Tibial artery (tissue), 4 donors: Measurements from ENCODE around the gene PPM1L.

Experiments used
- DNase-seq, 2 donors: peaks; one replicate each; pipeline ENCODE4 v3.0.0-alpha.2; 2019
- H3K27ac ChIP-seq, 2 donors: fragments of 200-600 bp; sonication (generic) in 1 of 2; 1 replicate in 1 of 2; 2 replicates in 1 of 2; pipeline ENCODE4 v1.5.1; 2018 to 2019; ENCODE audit warnings: mild to moderate bottlenecking in 1 of 2
- H3K27me3 ChIP-seq, 2 donors: fragments of 200-600 bp; sonication (generic) in 1 of 2; one replicate each; pipeline versions ENCODE4 v1.5.1 to v1.6.0; 2016 to 2019
- H3K36me3 ChIP-seq, 3 donors: fragments of 200-600 bp; sonication (generic) in 2 of 3; one replicate each; pipeline ENCODE4 v1.5.1; 2016 to 2019; ENCODE audit warnings: mild to moderate bottlenecking in 2 of 3
- H3K4me1 ChIP-seq, 4 donors: fragments of 200-600 bp; sonication (generic) in 2 of 4; 1 replicate in 3 of 4; 2 replicates in 1 of 4; pipeline ENCODE4 v1.5.1; 2016 to 2019
- H3K4me3 ChIP-seq, 2 donors: fragments of 200-600 bp; sonication (generic) in 1 of 2; 1 replicate in 1 of 2; 2 replicates in 1 of 2; pipeline ENCODE4 v1.5.1; 2018 to 2019; ENCODE audit warnings: mild to moderate bottlenecking in 2 of 2
- H3K9me3 ChIP-seq, 3 donors: fragments of 200-600 bp; sonication (generic) in 1 of 3; one replicate each; pipeline ENCODE4 v1.5.1; 2016 to 2019
- CTCF ChIP-seq, 2 experiments: fragments of 200-600 bp in 1 of 2; fragments of 450-650 bp in 1 of 2; IDR thresholded peaks; one replicate each; pipeline ENCODE4 v1.5.1; 2017 to 2019; ENCODE audit warnings: antibody characterized with exemption in 2 of 2, mild to moderate bottlenecking in 1 of 2, moderate library complexity in 1 of 2
- intact Hi-C: fragments of 100-400 bp; cut with DNase I; formaldehyde crosslinking; loops from one replicate; pipeline ENCODE4 v1.15.0; 2023; ENCODE audit warnings: low total_unique reads

The PPM1L gene

GRCh38 chr3:160837394-160837980, 81.5 kb downstream of the PPM1L start:
- Histone ChIP-seq H3K4me3 (no peak overlapping the region), H3K27ac (no peak overlapping the region), H3K4me1 (peaks cover 0 to 7% (median 2%) of the 10 kb centered on the region in 4 donors), H3K36me3 (no peaks in the 10 kb centered on the region), H3K27me3 (no peaks in the 10 kb centered on the region), H3K9me3 (no peaks in the 10 kb centered on the region)
- no peak for TF ChIP-seq CTCF (IDR thresholded peaks at IDR 0.05)
- intact Hi-C loops, result no loop called here
- DNase-seq, result peak in 1 of 2 donors; percentile 23

- Histone ChIP-seq H3K27ac (no peak overlapping the region), H3K4me3 (no peak overlapping the region), H3K27me3 (no peaks in the 10 kb centered on the region), H3K36me3 (no peaks in the 10 kb centered on the region), H3K4me1 (peaks cover 0 to 14% (median 5%) of the 10 kb centered on the region in 4 donors), H3K9me3 (no peaks in the 10 kb centered on the region)
- intact Hi-C loops, result no loop called here
- DNase-seq, result no peak
- no peak for TF ChIP-seq CTCF (IDR thresholded peaks at IDR 0.05)
These were observed 84.6 kb downstream of the PPM1L start for GRCh38 chr3:160840590-160840989.

- no peaks in the 10 kb centered on the region for H3K9me3 ChIP-seq
- TF ChIP-seq CTCF (IDR thresholded peaks at IDR 0.05), result no peak
- intact Hi-C loops, result no loop called here
- H3K27me3 ChIP-seq, result no peaks in the 10 kb centered on the region
- H3K4me1 ChIP-seq, result peaks cover 0 to 14% (median 5%) of the 10 kb centered on the region in 4 donors
- no peak overlapping the region for H3K27ac ChIP-seq
- no peak for DNase-seq
- no peak overlapping the region for H3K4me3 ChIP-seq
- no peaks in the 10 kb centered on the region for H3K36me3 ChIP-seq
These were observed 85.4 kb downstream of the PPM1L start for GRCh38 chr3:160841455-160841854.

GRCh38 chr3:160842021-160843005, 86.3 kb downstream of the PPM1L start:
- Histone ChIP-seq H3K9me3 (no peaks in the 10 kb centered on the region), H3K27me3 (no peaks in the 10 kb centered on the region), H3K4me1 (peaks cover 0 to 14% (median 5%) of the 10 kb centered on the region in 4 donors), H3K4me3 (no peak overlapping the region), H3K27ac (no peak overlapping the region), H3K36me3 (no peaks in the 10 kb centered on the region)
- no peak for DNase-seq
- intact Hi-C loops, result no loop called here
- no peak for TF ChIP-seq CTCF (IDR thresholded peaks at IDR 0.05)

GRCh38 chr3:160851629-160852210, 95.7 kb downstream of the PPM1L start:
- H3K27ac ChIP-seq, result no peak overlapping the region
- H3K9me3 ChIP-seq, result no peaks in the 10 kb centered on the region
- intact Hi-C loops, result no loop called here
- H3K36me3 ChIP-seq, result no peaks in the 10 kb centered on the region
- no peaks in the 10 kb centered on the region for H3K4me1 ChIP-seq
- H3K27me3 ChIP-seq, result no peaks in the 10 kb centered on the region
- TF ChIP-seq CTCF (IDR thresholded peaks at IDR 0.05), result no peak
- DNase-seq, result no peak
- H3K4me3 ChIP-seq, result no peak overlapping the region
